Measurements from ENCODE around the gene HOMER2. TPM values are rescaled to one million over a fixed set of nuclear protein-coding genes. Genes with fewer than 3 reads are reported as not detected.

HOMER2 gene
- total RNA-seq, 1 donor from 2014 or later = 16.4 TPM

DNA sequence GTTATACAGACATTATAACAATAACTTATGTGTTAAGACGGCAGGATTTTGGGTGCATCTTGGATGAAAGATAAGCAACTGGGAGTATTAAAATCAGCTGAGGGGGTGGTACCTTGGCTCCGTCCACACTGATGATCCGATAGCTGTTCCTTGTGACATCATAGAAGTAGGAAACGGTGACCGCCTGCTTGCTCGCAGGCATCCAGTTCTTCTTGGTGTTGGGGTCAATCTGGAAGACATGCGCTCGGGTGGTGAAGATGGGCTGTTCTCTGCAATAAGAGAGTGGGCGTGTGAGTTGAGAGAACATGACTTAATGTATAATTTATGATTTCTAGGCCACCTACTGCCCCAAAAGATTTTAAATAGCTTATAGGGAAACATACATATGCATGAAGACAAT lies 59.9 kb downstream of the HOMER2 start:
- Histone ChIP-seq H3K4me1 (no peaks in the 10 kb centered on the region), H3K36me3 (no peaks in the 10 kb centered on the region), H3K4me3 (no peak overlapping the region), H3K9me3 (no peaks in the 10 kb centered on the region), H3K27ac (no peak overlapping the region), H3K27me3 (no peaks in the 10 kb centered on the region)
- DNase-seq (no peak), ATAC-seq (no peak)
- intact Hi-C loops (cut with DNase I) = no loop called here
- TF ChIP-seq, protein P1, sequence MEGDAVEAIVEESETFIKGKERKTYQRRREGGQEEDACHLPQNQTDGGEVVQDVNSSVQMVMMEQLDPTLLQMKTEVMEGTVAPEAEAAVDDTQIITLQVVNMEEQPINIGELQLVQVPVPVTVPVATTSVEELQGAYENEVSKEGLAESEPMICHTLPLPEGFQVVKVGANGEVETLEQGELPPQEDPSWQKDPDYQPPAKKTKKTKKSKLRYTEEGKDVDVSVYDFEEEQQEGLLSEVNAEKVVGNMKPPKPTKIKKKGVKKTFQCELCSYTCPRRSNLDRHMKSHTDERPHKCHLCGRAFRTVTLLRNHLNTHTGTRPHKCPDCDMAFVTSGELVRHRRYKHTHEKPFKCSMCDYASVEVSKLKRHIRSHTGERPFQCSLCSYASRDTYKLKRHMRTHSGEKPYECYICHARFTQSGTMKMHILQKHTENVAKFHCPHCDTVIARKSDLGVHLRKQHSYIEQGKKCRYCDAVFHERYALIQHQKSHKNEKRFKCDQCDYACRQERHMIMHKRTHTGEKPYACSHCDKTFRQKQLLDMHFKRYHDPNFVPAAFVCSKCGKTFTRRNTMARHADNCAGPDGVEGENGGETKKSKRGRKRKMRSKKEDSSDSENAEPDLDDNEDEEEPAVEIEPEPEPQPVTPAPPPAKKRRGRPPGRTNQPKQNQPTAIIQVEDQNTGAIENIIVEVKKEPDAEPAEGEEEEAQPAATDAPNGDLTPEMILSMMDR (IDR thresholded peaks at IDR 0.05) = no peak

DNA sequence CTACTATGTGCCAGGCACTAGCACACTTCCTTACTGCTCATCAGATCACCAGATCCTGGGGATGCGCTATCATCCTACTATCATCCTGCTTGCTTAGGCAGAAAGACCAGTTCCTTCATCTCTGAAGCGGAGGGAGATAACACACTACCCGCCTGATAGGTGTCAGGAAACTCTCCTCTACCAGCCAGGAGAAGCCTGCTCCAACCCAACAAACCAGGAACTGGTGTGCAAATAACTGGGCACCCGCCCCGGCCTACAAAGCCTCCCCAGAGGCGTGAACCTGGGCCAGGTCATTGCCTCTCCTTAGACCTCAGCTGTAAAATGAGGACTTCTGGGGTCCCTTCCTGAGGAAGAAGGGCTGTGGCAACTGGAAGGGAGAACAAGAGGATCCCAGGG lies 61.5 kb downstream of the HOMER2 start:
- intact Hi-C loops (cut with DNase I) = no loop called here
- no peak for DNase-seq
- H3K27me3 ChIP-seq = no peaks in the 10 kb centered on the region
- no peak overlapping the region for H3K4me3 ChIP-seq
- no peaks in the 10 kb centered on the region for H3K9me3 ChIP-seq
- H3K4me1 ChIP-seq = no peaks in the 10 kb centered on the region
- TF ChIP-seq, protein P1 (IDR thresholded peaks at IDR 0.05) = no peak
- ATAC-seq = no peak
- no peaks in the 10 kb centered on the region for H3K36me3 ChIP-seq
- no peak overlapping the region for H3K27ac ChIP-seq

DNA sequence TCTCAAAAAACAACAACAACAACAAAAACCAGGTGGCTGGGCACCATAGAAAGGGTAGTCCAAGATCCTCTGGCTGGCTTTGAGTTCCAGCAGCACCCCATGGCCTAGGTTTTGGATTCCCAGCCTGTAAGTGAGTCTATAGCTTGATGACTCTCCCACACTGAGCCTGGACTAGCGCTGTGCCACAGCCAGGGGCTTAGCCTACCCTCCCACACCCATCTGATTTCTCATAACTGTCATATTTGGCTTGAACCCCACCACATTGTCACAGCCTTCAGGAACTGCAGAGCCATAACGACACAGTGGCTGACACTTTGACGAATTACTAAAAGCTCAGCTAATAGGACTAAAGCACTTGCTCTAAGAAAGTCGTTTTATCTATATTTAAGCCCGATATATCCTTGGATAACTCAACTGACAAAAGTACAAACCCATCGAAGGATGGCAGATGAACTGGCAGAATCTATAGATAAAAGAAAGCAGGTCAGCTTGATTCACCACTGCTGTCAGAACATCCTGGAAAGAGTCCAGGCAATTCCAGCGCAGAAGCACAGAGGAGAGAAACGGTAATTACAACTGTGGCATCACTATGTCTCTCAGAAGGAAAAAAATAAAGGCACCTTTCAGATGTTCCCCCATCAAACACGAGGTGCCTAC lies 62.1 kb downstream of the HOMER2 start:
- no peaks in the 10 kb centered on the region for H3K9me3 ChIP-seq
- intact Hi-C loops (cut with DNase I) = no loop called here
- ATAC-seq (no peak), DNase-seq (no peak)
- H3K4me1 ChIP-seq = no peaks in the 10 kb centered on the region
- TF ChIP-seq, protein P1 (IDR thresholded peaks at IDR 0.05) = no peak
- no peaks in the 10 kb centered on the region for H3K36me3 ChIP-seq
- H3K27ac ChIP-seq = no peak overlapping the region
- no peak overlapping the region for H3K4me3 ChIP-seq
- H3K27me3 ChIP-seq = no peaks in the 10 kb centered on the region

DNA sequence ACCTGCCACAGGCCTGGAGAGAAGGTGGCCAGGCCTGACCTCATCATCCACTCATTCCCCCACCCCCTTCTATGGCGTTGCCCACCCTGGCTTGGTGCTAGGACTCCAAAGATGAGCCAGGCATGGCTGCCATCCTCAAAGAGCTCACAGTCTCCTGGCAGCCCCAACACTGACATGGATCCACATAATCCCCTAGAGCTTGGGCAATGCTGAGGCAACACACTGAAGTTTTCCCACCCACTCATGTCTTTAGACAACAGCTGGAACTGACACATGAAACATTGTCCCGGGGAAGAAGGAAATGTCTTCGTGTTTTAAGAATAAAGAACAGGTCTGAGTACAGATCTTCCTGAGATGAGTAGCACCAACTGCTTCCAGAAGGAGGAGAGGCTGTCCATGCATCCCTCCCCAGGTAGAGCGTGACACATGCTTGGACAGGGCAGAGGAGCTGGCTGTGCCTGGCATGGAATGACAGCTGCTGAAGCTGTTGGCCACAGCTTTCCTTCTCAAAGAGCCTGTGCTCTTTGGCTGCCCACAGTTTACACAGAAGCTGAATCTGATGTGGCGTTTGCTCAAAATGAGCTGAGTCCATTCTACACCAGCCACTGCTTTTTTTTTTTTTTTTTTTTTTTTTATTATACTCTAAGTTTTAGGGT lies 70.1 kb downstream of the HOMER2 start:
- intact Hi-C loops (cut with DNase I) = no loop called here

DNA sequence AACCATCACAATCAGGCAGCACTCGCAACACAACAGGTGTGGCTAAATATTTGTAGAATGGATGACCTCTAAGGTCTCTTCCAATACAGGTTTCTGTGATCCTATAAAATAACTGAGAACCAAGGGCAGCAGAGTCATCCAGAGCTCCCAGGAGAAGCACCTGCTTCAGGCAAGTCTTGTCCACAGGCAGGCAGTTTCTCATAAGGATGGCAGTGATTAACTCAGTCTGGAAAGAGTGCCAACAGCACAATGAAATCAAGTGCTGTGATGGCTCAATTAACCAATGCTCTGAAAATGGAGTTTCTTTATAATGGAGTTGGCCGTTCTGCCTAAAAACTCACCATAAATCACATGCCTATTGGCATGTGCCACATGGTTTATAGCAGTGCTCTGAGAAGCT lies 70.8 kb downstream of the HOMER2 start:
- ATAC-seq (no peak), DNase-seq (no peak)
- intact Hi-C loops (cut with DNase I) = no loop called here
- TF ChIP-seq, protein P1 (IDR thresholded peaks at IDR 0.05) = no peak
- no peaks in the 10 kb centered on the region for H3K4me1 ChIP-seq
- H3K9me3 ChIP-seq = no peaks in the 10 kb centered on the region
- H3K36me3 ChIP-seq = no peaks in the 10 kb centered on the region
- no peak overlapping the region for H3K4me3 ChIP-seq
- H3K27ac ChIP-seq = no peak overlapping the region
- H3K27me3 ChIP-seq = no peaks in the 10 kb centered on the region

More for the DNA sequence above, 70.1 kb downstream of the HOMER2 start:
- no peak for DNase-seq
- H3K36me3 ChIP-seq = no peaks in the 10 kb centered on the region
- TF ChIP-seq, protein P1 (IDR thresholded peaks at IDR 0.05) = no peak
- H3K4me1 ChIP-seq = no peaks in the 10 kb centered on the region
- H3K4me3 ChIP-seq = no peak overlapping the region
- no peak overlapping the region for H3K27ac ChIP-seq
- H3K27me3 ChIP-seq = no peaks in the 10 kb centered on the region
- H3K9me3 ChIP-seq = no peaks in the 10 kb centered on the region
- ATAC-seq = no peak

Measured in upper lobe of right lung (tissue), 1 donor.